HG03108 (cell line): ENCODE data around the gene GSG1L2.

ENCODE experiments used
- ATAC-seq: cut with Tn5 transposase; IDR thresholded peaks from one replicate; pipeline ENCODE4 v1.9.1; 2021; ENCODE audit warnings: moderate library complexity; ENCODE audit not compliant: unreplicated experiment

Gene GSG1L2

DNA sequence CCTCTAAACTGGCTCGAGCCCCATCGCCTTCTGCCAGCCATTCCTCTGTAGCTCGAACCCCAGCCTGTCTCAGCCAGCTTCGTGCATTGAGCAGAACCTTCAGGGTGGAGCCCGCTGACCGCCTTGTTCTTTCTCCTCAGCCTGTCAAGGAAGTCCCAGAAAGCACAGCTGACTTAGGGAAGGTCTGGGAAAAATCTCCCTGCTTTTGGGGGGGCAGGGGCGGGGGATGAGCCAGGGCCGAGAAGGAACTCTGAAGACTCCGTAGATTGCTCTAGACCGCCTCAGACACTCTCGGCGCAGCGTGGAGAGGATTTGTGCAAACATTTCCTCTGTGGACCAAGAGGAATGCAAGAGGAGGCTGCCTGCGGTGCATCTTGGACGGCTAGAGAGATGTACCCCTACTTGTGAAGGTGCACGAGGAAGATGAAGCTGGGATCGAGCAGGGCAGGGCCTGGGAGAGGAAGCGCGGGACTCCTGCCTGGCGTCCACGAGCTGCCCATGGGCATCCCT lies 3.8 kb upstream of the GSG1L2 start, which contains the start of gene GLP2R:
GLP2R (plus strand) TSS at position 284 of the 510 bp plus-strand sequence; CDS start at position 424, 140 bp downstream.
- ATAC-seq, result no peak

- no peak for ATAC-seq
Measured at GRCh38 chr17:9824797-9825338, 3.0 kb upstream of the GSG1L2 start.

- ATAC-seq, result no peak
Measured at GRCh38 chr17:9824094-9824493, 2.2 kb upstream of the GSG1L2 start.

DNA sequence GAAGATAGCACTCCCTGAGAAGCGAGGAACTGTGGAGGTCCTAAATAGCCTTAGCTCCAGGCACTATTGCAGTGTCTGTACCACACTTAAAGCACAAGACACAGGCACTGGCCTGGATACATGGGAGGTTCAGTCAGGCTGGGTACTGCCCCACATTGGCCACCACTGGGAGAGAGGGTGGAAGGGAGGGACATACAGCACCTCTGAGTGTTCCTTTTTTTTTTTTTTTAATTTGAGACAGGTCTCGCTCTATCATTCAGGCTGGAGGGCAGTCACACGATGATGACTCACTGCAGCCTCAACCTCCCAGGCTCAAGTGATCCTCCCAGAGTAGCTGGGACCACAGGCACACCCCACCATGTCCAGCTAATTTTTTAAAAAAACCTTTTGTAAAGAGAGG lies 1.4 kb downstream of the GSG1L2 start:
- ATAC-seq, result no peak

GRCh38 chr17:9818760-9819159 lies 3.1 kb downstream of the GSG1L2 start:
- no peak for ATAC-seq

DNA sequence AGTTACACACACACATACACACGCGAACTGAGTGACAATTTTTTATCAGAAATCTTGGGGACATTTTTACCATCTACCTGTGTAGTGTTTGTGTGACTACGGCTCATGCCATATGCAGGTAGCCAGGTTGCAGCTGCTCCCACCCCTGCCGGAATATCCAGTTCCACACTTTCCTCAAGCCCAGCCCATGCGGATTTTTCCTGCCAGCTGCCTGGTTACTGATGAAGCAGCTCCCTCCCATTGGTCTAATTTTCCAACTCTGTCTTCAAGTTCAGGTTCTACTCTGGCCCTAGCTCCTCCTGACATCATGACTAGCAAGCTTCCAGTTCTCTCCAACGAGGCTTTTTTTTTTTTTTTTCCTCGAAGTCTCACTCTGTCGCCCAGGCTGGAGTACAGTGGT lies 4.8 kb downstream of the GSG1L2 start:
- ATAC-seq, result no peak

DNA sequence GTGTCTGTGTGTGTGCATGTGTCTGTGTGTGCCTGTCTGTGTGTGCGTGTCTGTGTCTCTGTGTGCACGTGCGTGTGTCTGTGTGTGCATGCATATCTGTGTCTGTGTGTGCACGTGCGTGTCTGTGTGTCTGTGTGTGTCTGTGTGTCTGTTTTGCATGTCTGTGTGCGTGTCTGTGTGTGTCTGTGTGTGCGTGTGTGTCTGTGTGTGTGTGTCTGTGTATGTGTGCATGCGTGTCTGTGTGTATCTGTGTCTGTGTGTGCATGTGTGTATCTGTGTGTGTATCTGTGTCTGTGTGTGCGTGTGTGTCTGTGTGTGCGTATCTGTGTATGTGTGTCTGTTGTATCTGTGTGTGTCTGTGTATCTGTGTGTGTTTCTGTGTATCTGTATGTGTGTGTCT lies 5.4 kb downstream of the GSG1L2 start:
- no peak for ATAC-seq

GRCh38 chr17:9814337-9814945 lies 7.4 kb downstream of the GSG1L2 start:
- no peak for ATAC-seq

DNA sequence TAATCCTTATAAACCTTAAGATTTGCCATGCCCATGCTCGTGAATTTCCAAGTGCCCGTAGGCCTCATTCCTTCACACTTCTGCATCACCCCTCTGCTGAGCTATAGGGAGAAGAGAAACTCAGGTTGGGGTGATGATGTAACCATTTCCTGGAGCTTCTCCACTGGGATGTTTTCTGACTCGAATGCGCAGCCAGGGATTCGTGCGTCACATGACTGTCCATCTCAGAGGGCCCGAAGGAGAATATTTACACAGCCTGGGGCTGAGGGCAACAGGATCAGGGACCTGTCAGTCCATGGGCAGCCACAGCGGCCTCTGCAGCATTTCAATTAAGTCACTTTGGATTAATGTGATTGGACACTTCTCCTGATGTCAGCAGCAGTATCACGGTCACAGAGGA lies 8.7 kb downstream of the GSG1L2 start:
- ATAC-seq, result no peak

GRCh38 chr17:9811537-9811936 lies 10.3 kb downstream of the GSG1L2 start:
- ATAC-seq, result no peak

- ATAC-seq, result no peak
Measured at GRCh38 chr17:9811086-9811485, 10.8 kb downstream of the GSG1L2 start.

DNA sequence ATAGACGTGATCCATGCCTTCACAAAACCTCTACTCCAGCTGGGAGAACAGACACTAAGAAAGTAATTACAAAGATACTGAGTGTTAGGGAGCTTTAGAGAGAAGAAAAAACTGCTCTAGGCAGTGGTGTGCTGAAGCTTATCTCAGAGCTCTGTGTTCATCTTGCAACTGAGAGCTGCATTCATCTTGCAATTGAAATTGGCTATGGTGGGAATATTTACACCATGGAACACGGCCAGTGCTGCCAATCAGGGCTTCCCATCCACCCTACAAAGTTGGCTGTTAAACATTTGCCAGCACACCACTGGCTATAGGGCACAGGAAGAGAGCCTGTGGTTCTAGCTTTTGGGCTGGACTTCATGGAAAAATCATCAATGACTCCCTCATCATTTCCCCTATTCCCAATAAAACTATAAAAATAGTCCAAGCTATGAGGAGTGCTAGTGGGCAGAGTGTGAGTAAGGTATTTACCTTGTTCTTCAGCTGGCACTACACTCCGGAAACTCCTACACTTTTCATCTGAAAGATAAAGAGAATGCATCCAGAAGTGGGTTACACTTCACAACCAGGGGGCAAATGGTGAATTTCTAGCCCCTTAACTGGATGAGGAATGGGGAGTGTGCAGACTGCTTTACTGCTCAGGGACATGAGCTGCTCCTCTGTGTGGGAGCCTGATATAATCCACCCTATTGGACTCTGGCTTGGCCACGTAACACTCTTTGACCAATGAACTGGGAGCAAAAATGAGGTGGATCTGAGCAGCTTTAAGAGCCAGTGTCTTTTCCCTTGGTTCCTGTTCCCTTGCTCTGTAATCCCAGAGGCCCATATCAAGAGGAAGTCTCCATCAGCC lies 11.6 kb downstream of the GSG1L2 start:
- no peak for ATAC-seq

- ATAC-seq, result no peak
Measured at GRCh38 chr17:9809409-9809808, 12.5 kb downstream of the GSG1L2 start.

- no peak for ATAC-seq
Measured at GRCh38 chr17:9806699-9807098, 15.2 kb downstream of the GSG1L2 start.

GRCh38 chr17:9805769-9806168 lies 16.1 kb downstream of the GSG1L2 start:
- no peak for ATAC-seq

DNA sequence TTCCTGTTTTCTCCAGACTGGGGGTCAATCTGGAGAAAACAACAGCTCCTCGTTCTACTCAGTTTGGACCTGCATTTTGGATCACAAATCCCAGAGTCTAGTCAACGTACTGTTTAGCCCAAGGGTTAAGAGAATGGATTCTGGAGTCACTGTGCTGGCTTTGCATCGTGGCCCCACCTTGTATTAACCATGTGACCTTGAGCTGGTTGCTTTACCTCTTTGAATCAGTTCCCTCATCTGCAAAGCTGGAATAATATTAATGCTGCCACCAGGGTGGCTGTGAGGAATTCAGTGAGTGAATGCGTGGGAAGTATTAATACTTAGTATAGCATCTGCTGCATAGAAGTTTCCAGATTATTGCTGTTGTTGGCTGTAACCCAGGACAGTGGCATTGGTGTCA lies 19.2 kb downstream of the GSG1L2 start:
- ATAC-seq, result no peak

- ATAC-seq, result no peak
Measured at GRCh38 chr17:9802294-9802693, 19.6 kb downstream of the GSG1L2 start.

- no peak for ATAC-seq
Measured at GRCh38 chr17:9801505-9801904, 20.4 kb downstream of the GSG1L2 start.

DNA sequence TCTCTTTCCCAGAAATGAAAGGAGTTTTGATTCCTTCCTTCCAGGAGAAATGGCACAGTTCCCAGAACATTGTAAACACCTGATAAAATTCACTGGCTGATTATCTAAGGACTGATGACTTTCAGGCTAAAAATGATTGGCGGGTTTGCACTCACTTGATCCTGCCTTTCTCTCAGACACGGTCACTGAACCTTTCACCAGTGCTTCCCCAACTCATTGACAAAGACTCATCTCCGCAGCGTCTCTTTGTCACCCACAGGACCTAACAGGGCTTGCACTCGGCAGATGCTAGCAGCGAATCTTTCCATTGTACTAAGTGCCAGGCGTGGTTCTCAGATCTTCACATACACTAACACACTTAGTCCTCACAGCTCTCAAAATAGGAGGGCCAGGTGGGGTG lies 23.2 kb downstream of the GSG1L2 start:
- ATAC-seq, result no peak

GRCh38 chr17:9798008-9798407 lies 23.9 kb downstream of the GSG1L2 start:
- no peak for ATAC-seq

DNA sequence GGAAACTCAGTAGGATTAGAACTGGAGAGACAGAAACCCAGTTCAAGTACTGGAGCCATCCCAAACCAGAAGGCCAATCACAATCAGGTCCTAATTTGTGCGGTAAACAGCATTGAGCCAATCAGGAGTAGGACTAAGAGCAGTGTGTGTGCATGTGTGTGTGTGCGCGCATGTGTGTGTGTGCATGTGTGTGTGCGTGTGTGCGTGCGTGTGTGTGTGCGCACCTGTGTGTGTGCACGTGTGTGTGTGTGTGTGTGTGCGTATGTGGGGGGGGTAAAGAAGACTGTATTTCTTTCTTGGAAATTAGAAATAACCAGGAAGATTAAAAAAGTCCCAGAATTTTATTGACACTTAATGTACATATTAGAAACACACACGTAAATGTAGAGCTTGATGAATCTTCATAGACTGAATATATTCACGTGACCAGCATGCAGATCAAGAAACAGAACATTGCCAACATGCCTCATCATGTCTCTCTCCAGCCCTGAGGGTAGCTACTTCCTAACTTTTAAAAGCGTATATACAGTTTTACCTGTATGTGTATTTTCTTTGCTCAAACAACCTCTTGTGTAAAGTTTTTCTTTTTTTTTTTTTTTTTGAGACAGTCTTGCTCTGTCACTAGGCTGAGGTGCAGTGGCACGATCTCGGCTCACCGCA lies 29.6 kb downstream of the GSG1L2 start:
- ATAC-seq, result no peak
